Measurements from ENCODE around the gene TMC2. TPM values are rescaled to one million over a fixed set of nuclear protein-coding genes. Genes with fewer than 3 reads are reported as not detected.

Gene TMC2
- polyA plus RNA-seq, 1 experiment, result not detected

DNA sequence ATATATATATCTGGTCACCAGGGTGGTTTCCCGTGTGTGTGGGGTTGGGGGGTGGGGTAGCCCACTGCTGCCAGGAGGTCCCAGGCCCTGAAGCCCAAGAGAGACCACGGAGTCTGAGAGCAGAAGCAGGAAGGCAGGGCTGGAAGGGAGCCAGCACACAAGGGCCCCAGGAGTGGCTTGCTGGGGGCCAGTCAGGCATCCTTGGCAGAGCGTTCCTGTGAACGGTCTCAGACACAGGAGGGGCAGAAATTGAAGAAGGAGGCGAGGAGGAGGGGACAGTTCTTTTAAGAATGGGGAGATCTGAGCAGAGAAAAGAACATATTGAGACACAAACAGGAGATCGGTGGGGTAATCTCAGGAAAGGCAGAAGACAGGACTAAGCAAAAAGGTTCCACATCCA lies 154.3 kb downstream of the TMC2 start:
- ChIA-PET CTCF (no interaction called here), POLR2A (interaction anchor here (0.5 kb wide), 1 partner anchor 12 kb away, joined by 3 read pairs; no protein-coding TSS in a partner anchor)
- Histone ChIP-seq H3K27ac (ENCODE audit: low read depth, low read length) (no peak overlapping the region), H3K4me3 (ENCODE audit: low read depth, low read length) (no peak overlapping the region), H3K27me3 (ENCODE audit: control insufficient read depth, insufficient read depth, low read length) (peaks cover 60% of the 10 kb centered on the region), H3K9me3 (ENCODE audit: control insufficient read depth, insufficient read depth, low read length) (peaks cover 5% of the 10 kb centered on the region; the same call in 1 of the 2 replicates)
- TF ChIP-seq, protein P1, sequence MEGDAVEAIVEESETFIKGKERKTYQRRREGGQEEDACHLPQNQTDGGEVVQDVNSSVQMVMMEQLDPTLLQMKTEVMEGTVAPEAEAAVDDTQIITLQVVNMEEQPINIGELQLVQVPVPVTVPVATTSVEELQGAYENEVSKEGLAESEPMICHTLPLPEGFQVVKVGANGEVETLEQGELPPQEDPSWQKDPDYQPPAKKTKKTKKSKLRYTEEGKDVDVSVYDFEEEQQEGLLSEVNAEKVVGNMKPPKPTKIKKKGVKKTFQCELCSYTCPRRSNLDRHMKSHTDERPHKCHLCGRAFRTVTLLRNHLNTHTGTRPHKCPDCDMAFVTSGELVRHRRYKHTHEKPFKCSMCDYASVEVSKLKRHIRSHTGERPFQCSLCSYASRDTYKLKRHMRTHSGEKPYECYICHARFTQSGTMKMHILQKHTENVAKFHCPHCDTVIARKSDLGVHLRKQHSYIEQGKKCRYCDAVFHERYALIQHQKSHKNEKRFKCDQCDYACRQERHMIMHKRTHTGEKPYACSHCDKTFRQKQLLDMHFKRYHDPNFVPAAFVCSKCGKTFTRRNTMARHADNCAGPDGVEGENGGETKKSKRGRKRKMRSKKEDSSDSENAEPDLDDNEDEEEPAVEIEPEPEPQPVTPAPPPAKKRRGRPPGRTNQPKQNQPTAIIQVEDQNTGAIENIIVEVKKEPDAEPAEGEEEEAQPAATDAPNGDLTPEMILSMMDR (IDR thresholded peaks at IDR 0.05; ENCODE audit: low read depth, low read length), result no peak
- no peak for DNase-seq (ENCODE audit: low read depth, low spot score)

DNA sequence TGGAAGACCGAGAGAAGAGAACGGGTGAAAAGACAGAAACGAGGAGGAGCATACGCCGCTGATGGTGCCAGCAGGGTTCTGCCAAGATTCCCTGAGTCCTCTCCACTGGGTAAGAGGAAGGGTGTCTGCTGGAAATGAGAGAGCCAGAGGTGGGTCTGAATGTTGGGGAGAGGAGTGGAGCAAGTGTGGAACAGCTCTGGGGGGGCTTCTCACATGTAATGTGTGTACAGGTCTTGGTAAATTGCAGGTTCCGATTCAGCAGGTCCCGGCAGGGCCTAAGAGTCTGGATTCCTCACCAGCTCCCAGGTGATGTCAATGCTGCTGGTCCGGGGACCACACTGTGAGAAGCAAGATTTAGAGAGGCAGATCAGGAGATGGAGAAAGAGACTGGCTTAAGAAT lies 154.8 kb downstream of the TMC2 start:
- TF ChIP-seq, protein P1 (IDR thresholded peaks at IDR 0.05; ENCODE audit: low read depth, low read length), result no peak
- POLR2A ChIA-PET, result no interaction called here

More for the DNA sequence above, 154.8 kb downstream of the TMC2 start:
- DNase-seq (ENCODE audit: low read depth, low spot score), result no peak
- Histone ChIP-seq H3K27me3 (ENCODE audit: control insufficient read depth, insufficient read depth, low read length) (peaks cover 64% of the 10 kb centered on the region), H3K9me3 (ENCODE audit: control insufficient read depth, insufficient read depth, low read length) (peaks cover 5% of the 10 kb centered on the region; the same call in 1 of the 2 replicates), H3K27ac (ENCODE audit: low read depth, low read length) (no peak overlapping the region), H3K4me3 (ENCODE audit: low read depth, low read length) (no peak overlapping the region)
- CTCF ChIA-PET, result no interaction called here

Small RNA genes lying within 50 kb of the gene (small RNA-seq; reads per million reads assigned to genes)
- gene SNORA51 (ENCODE audit: insufficient read length, low read depth) (not detected), gene SNORD110 (ENCODE audit: insufficient read length, low read depth) (not detected), gene SNORD56 (ENCODE audit: insufficient read length, low read depth) (not detected), gene SNORD57 (ENCODE audit: insufficient read length, low read depth) (not detected), gene SNORD86 (ENCODE audit: insufficient read length, low read depth) (not detected)

Other genes with a start within 250 kb of the TMC2 start
- gene TGM3, start 240.6 kb upstream of the TMC2 start, polyA plus RNA-seq (2011; rRNA removed), result not detected in 2 replicates
- not detected in 2 replicates for gene TGM6, start 155.7 kb upstream of the TMC2 start, polyA plus RNA-seq (2011; rRNA removed)
- gene SNRPB, start 65.8 kb upstream of the TMC2 start, polyA plus RNA-seq (2011; rRNA removed), result 137 and 142 TPM in 2 replicates
- gene ZNF343, start 27.7 kb upstream of the TMC2 start, polyA plus RNA-seq (2011; rRNA removed), result 10.8 and 11.4 TPM in 2 replicates
- gene NOP56, start 116.1 kb downstream of the TMC2 start, polyA plus RNA-seq (2011; rRNA removed), result 126 and 142 TPM in 2 replicates
- gene IDH3B, start 127.6 kb downstream of the TMC2 start, polyA plus RNA-seq (2011; rRNA removed), result 113 and 116 TPM in 2 replicates
- gene EBF4, start 156.2 kb downstream of the TMC2 start, polyA plus RNA-seq (2011; rRNA removed), result 0.60 and 0.98 TPM in 2 replicates